HEK293T (cell line): ENCODE measurements around the gene GPATCH2.

ENCODE experiments used
- ARNT ChIP-seq: fragments of 450-650 bp; IDR thresholded peaks from 2 replicates; pipeline ENCODE4 v1.6.1; 2017; ENCODE audit warnings: mild to moderate bottlenecking
- BHLHE40 ChIP-seq: fragments of 450-650 bp; IDR thresholded peaks from 2 replicates; pipeline ENCODE4 v1.6.1; 2016; ENCODE audit warnings: mild to moderate bottlenecking, moderate library complexity, borderline replicate concordance
- CTBP1 ChIP-seq: fragments of 450-650 bp; IDR thresholded peaks from 2 replicates; pipeline ENCODE4 v1.6.1; 2016; ENCODE audit warnings: borderline replicate concordance
- FOXA1 ChIP-seq: fragments of 450-650 bp; IDR thresholded peaks from 2 replicates; pipeline ENCODE4 v1.6.1; 2016; ENCODE audit warnings: mild to moderate bottlenecking
- FOXK2 ChIP-seq: fragments of 450-650 bp; IDR thresholded peaks from 2 replicates; pipeline ENCODE4 v1.6.1; 2016; ENCODE audit warnings: mild to moderate bottlenecking
- FOXM1 ChIP-seq: fragments of 450-650 bp; IDR thresholded peaks from 2 replicates; pipeline ENCODE4 v1.6.1; 2017; ENCODE audit warnings: mild to moderate bottlenecking, borderline replicate concordance
- HDGF ChIP-seq: fragments of 450-650 bp; IDR thresholded peaks from 2 replicates; pipeline ENCODE4 v1.6.1; 2017; ENCODE audit warnings: antibody characterized with exemption, borderline replicate concordance
- LEF1 ChIP-seq: fragments of 450-650 bp; IDR thresholded peaks from 2 replicates; pipeline ENCODE4 v1.6.1; 2017; ENCODE audit warnings: mild to moderate bottlenecking, borderline replicate concordance
- NFRKB ChIP-seq: fragments of 450-650 bp; IDR thresholded peaks from 2 replicates; pipeline ENCODE4 v1.6.1; 2016; ENCODE audit warnings: mild to moderate bottlenecking, moderate library complexity
- PKNOX1 ChIP-seq: fragments of 450-650 bp; IDR thresholded peaks from 2 replicates; pipeline ENCODE4 v1.6.1; 2016
- SP1 ChIP-seq: fragments of 450-650 bp; IDR thresholded peaks from 2 replicates; pipeline ENCODE4 v1.6.1; 2017
- SUZ12 ChIP-seq: fragments of 450-650 bp; IDR thresholded peaks from 2 replicates; pipeline ENCODE4 v1.6.1; 2016; ENCODE audit warnings: mild to moderate bottlenecking
- TARDBP ChIP-seq: fragments of 450-650 bp; IDR thresholded peaks from 2 replicates; pipeline ENCODE4 v1.6.1; 2016
- ZNF384 ChIP-seq: fragments of 450-650 bp; IDR thresholded peaks from 2 replicates; pipeline ENCODE4 v1.6.1; 2016

DNA sequence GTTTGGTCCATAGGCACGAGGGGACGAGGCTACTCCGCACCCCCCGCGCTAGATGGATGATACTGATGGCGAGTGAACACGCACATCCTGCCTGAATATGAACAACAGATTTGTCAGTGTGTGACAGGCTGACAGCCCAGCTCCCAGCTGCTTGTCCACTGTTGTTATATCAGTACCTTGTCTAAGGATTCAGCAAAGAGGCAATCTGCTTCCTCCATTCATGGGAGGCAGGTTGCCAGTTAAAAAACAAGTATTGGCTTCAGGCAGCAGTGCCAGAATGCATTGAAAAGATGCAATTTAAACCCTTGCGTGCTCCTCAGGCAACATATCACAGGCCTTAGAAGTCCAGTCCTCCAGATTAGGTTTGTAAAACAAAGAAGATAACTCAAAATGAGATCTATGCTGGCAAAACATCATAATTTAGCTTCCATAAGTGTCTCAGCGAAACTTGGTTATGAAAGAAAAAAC, 223.3 kb downstream of the GPATCH2 start:
- TF ChIP-seq BHLHE40 (no peak), CTBP1 (no peak), SUZ12 (no peak), SP1 (no peak), TARDBP (no peak), ARNT (no peak), NFRKB (no peak), FOXA1 (no peak), ZNF384 (no peak), FOXK2 (no peak), HDGF (no peak), LEF1 (no peak), FOXM1 (no peak), PKNOX1 (no peak)
